Omental fat pad (tissue), 4 donors: Measurements from ENCODE around the gene ALDH1A1. TPM values are rescaled to one million over a fixed set of nuclear protein-coding genes. Genes with fewer than 3 reads are reported as not detected.
"Not testable (repeated sequence)": the region's sequence is repeated elsewhere in the genome, so short reads cannot be mapped to it uniquely, and the experiment has no call there.

Experiments
- ATAC-seq: fragments of 150-250 bp; one replicate; pipeline ENCODE4 v1.9.1; 2016; ENCODE audit warnings: mild to moderate bottlenecking, moderate library complexity; ENCODE audit not compliant: low FRiP score
- DNase-seq: peaks from one replicate; pipeline ENCODE4 v3.0.0-alpha.2; 2019; ENCODE audit warnings: low spot score
- total RNA-seq, 4 donors: library from RNA; depleted of rRNA; stranded (reverse); fragments of >200 nt; gene quantifications; one replicate each; pipeline ENCODE4 v1.1.0, GENCODE V29; 2016
- TF ChIP-seq, protein P1 (sequence below), 3 donors: fragments of 450-650 bp; IDR thresholded peaks; one replicate each; pipeline ENCODE4 v1.5.1; 2016 to 2017; ENCODE audit warnings: antibody characterized with exemption in 3 of 3, mild to moderate bottlenecking in 3 of 3, moderate library complexity in 2 of 3

Gene ALDH1A1
- total RNA-seq, 4 donors from 2014 or later: 119 to 151 (median 138) TPM

- DNase-seq (no peak), ATAC-seq (no peak)
- TF ChIP-seq, protein P1, sequence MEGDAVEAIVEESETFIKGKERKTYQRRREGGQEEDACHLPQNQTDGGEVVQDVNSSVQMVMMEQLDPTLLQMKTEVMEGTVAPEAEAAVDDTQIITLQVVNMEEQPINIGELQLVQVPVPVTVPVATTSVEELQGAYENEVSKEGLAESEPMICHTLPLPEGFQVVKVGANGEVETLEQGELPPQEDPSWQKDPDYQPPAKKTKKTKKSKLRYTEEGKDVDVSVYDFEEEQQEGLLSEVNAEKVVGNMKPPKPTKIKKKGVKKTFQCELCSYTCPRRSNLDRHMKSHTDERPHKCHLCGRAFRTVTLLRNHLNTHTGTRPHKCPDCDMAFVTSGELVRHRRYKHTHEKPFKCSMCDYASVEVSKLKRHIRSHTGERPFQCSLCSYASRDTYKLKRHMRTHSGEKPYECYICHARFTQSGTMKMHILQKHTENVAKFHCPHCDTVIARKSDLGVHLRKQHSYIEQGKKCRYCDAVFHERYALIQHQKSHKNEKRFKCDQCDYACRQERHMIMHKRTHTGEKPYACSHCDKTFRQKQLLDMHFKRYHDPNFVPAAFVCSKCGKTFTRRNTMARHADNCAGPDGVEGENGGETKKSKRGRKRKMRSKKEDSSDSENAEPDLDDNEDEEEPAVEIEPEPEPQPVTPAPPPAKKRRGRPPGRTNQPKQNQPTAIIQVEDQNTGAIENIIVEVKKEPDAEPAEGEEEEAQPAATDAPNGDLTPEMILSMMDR (IDR thresholded peaks at IDR 0.05): no peak
These were observed 88.5 kb downstream of the ALDH1A1 start for GRCh38 chr9:72864327-72864726.

GRCh38 chr9:72863456-72864094 is 89.3 kb downstream of the ALDH1A1 start:
- DNase-seq (no peak), ATAC-seq (no peak)
- TF ChIP-seq, protein P1 (IDR thresholded peaks at IDR 0.05): no peak

- not testable (repeated sequence) for ATAC-seq, DNase-seq
These were observed 90.1 kb downstream of the ALDH1A1 start for GRCh38 chr9:72862788-72863187.

DNA sequence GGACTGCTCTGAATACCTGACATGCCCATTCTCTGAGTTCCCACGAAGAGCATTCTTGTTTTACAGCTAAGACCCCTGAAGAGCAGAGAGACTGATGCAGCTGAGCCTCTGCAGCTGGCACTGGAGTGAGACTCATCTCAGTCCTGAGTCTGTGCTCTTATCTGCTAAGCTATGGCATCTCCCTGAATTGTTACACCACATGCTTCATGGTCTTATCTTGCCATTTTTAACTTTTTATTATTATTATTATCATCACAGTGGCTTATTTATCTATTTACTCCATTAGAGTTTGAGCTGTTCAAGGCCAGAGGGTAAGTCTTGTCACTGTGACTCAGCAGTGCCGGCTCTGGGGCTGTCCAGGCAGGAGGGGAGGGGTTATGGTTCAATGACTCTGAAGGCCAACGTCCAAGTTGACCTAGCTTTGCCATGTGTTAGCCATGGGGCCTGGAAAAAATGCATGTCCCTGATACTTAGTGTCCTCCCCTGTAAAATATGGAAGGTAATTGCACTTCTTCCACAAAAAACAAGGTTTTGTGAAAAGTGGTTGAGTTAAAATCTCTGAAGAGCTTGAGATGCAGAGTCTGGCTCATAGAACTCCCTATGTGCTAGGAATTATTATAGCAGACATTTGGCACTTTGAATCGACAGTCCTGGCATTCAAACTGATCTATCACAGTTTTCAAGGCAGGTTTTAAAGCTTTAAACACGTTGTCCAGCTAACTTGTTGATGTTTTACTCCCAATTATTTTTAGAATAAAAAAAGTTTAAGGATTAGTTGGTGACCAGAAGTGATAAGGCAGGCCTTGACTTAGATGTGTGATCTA is 94.6 kb downstream of the ALDH1A1 start:
- DNase-seq (no peak), ATAC-seq (no peak)
- TF ChIP-seq, protein P1 (IDR thresholded peaks at IDR 0.05): no peak

DNA sequence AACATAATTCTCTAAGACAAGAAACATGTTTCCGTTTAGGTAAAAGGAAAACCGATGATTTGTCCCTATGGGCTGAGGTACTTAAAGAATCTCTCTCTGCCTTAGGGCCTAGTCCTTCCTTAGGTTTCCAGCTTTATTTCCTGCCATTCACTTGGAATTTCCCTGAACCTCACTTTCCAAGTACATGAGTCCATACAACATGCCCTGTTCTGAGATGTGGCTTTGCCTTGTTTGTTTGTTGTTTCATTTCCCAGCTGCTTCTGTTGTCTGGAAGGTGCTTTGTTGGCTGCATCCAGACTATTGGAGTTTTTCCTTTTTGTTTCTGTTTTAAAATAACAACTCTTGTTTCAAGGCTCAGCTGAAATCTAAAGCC is 95.2 kb downstream of the ALDH1A1 start:
- TF ChIP-seq, protein P1 (IDR thresholded peaks at IDR 0.05): no peak
- DNase-seq: no peak
- no peak for ATAC-seq

DNA sequence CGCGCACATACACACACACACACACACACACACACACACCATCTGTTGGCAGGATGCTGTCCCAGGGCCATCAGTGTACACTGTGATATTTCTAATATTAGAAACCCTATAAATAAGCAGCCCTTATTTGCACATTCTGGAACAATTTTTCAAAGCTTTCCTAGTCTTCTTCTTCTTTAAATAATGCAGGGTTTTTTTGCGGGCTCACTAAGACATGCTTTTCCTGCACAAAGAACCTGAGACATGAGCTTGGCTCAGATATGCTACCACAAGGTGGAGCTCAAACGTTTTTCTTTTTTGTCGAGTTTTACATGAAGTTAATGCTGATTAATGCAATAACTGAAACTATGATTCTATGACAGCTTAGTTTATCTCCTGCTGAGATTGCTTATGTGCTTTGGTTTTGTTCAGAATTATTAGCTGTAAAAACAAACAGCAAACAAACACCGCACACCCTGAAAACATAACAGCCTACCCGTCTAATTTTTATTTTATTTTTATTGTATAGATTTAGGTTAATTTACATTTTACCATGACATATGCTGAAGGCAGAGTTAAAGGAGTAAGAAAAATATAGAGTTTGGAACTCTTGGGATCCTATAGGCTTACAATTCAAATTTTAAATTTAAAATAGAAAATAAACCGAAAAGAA is 95.8 kb downstream of the ALDH1A1 start:
- peak; percentile 68 for ATAC-seq
- TF ChIP-seq, protein P1 (IDR thresholded peaks at IDR 0.05): peak in 1 of 3 donors; percentile 18
- no peak for DNase-seq

- ATAC-seq (no peak), DNase-seq (no peak)
- TF ChIP-seq, protein P1 (IDR thresholded peaks at IDR 0.05): no peak
These were observed 96.8 kb downstream of the ALDH1A1 start for GRCh38 chr9:72855890-72856523.
